ENCODE results near the gene DLK1. TPM values are rescaled to one million over a fixed set of nuclear protein-coding genes. Genes with fewer than 3 reads are reported as not detected.

Gene DLK1
- total RNA-seq, 1 donor from 2014 or later = not detected

GRCh38 chr14:100693877-100694578 lies 32.7 kb upstream of the DLK1 start:
- DNase-seq (ENCODE audit: low read depth, low spot score) = no peak

- no peak for DNase-seq (ENCODE audit: low read depth, low spot score)
These were observed 31.9 kb upstream of the DLK1 start for GRCh38 chr14:100694579-100695422.

- DNase-seq (ENCODE audit: low read depth, low spot score) = no peak
These were observed 31.3 kb upstream of the DLK1 start for GRCh38 chr14:100695423-100695738.

DNA sequence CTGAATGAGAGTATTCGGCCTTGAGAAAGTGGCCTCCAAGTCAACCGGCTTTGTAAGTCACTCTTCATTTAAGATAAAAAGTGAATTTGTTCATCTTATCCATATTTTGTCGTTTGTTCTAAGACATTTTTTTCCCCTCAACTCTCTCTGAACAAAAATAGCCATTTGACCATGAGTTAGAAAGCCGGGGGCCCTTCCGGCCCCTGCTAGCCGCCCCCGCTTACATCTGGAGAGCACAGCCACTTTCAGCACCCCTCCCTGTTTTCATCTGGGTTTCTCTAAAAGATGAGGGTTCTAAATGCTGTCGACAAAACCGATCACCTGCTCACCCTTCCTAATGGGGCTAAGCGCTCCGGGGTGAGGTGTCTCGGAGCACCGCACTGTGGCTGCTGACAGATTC lies 30.7 kb upstream of the DLK1 start:
- no peak for DNase-seq (ENCODE audit: low read depth, low spot score)

GRCh38 chr14:100696590-100696989 lies 30.1 kb upstream of the DLK1 start:
- no peak for DNase-seq (ENCODE audit: low read depth, low spot score)

DNA sequence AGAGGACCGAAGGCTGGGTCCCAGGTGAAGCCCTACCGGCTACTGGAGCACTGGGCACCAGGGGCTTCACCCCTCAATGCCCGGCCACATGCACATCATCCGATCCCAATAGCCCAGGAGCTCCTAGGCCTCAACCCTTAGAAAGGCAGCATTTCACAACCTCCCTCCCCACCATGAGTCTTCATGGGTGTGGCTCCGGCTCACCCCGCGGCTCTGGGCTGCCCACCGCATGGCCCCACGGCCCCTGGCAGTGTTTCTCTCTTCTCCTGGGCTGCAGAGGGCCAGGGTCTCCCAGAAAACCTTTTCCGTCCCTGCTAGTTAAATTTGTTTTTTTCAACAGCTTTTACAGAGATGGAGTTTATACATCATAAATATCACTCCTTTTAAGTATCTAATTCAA lies 28.6 kb upstream of the DLK1 start:
- no peak for DNase-seq (ENCODE audit: low read depth, low spot score)

- no peak for DNase-seq (ENCODE audit: low read depth, low spot score)
These were observed 27.8 kb upstream of the DLK1 start for GRCh38 chr14:100698666-100699448.

DNA sequence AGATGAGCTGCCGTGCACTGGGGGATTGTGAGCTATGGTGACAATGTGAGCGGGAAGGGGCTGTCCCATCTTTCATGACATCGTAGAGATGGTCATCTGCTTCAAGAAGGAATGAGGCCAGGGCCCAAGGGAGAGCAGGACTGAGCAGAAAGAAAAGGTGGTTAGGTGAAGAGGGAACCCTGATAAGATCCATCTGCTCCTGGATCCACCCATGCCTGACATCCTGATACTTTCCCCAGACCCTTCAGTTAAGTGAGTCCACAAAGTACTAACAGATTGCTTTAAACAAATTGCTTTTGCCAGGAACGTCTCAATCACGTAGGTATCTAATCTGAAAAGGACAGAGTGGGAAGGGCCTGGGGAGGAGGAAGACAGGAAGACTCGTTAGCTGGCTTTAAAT lies 25.4 kb upstream of the DLK1 start:
- no peak for DNase-seq (ENCODE audit: low read depth, low spot score)

- no peak for DNase-seq (ENCODE audit: low read depth, low spot score)
These were observed 24.1 kb upstream of the DLK1 start for GRCh38 chr14:100702590-100702989.

DNA sequence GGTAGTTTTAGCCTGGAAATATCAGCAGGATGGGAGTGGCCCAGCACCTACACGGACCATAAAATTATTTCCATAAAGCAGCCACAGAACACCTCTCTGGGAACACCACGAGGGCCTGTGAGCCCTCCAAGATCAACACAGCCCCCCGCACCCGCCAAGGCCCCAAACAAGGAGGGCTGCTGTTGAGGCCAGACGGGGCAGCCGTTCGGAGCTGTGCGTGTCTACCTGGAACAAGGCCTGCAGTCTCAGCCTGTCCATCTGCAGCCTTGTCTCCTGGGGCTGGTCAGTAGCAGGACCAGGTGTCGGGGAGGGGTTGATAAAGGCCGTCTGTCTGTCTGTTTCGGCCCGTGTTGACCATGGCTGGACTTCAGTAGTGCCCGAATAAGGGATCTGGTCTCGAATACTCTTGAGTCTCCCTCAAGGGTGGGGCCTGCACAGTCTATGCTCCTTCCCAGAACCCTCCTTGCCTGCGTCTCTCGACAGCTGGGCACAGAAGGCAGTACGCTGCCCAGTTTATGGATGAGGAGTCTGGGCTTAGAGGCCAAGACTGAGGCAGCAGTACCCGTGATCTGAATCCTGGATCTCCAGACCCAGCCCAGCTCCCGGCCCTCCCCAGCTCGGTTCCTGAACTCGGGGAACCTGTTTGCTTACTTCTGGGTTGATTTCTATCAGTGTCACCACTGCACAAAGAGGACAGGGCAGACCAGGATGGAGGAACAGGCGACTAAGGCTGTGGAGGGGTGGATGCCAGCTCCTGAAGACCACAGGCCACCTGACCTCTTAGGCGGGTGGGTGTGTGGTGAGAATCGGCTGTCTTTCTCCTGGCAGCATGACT lies 23.1 kb upstream of the DLK1 start:
- DNase-seq (ENCODE audit: low read depth, low spot score) = no peak

- DNase-seq (ENCODE audit: low read depth, low spot score) = no peak
These were observed 20.5 kb upstream of the DLK1 start for GRCh38 chr14:100706200-100706599.

GRCh38 chr14:100706860-100707259 lies 19.8 kb upstream of the DLK1 start:
- no peak for DNase-seq (ENCODE audit: low read depth, low spot score)

GRCh38 chr14:100708425-100709288 lies 18.0 kb upstream of the DLK1 start:
- no peak for DNase-seq (ENCODE audit: low read depth, low spot score)

DNA sequence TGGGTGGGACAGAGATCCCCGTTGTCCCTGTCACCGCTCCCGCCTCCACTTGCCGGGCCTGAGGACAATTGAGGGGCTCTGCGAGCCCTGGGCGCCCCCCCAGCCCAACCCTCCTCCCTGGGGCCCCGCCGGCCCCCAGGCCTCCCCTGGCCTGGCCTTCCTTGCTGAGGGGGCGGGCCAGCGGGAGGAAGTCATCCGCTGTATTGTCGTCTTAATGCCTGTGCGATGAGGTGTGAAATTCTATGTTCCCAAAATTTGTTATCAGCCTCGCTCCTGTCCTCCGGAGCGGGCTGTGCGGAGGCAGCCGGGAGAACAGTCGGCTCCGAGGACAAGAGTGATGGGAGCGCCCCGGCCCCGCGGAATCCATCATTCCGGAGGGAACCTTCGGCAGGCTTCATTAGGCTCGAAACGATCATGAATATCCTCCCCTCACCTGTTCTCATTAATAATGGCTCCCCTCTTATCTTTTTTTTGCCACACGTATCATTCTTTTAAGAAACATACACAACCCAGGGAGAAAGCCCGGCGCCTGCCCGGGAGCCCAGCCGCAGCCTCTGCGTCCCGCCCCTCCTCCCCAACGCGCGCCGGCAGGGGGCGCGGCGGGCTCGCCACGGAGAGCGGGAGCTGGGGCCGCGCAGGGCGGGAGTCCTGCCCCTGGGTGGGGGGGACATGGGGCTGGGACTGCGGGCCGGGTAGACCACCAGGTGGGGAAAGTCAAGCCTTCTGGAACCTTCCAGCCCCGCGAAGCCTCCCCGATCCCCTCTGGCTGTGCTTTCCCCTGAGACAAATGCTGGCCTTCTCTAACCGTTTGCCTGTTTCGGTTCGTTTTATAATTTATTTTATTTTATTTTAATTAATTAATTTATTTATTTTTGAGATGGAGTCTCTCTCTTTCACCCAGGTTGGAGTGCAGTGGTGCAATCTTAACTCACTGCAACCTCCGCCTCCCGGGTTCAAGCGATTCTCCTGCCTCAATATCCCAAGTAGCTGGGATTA lies 17.1 kb upstream of the DLK1 start:
- DNase-seq (ENCODE audit: low read depth, low spot score) = no peak

DNA sequence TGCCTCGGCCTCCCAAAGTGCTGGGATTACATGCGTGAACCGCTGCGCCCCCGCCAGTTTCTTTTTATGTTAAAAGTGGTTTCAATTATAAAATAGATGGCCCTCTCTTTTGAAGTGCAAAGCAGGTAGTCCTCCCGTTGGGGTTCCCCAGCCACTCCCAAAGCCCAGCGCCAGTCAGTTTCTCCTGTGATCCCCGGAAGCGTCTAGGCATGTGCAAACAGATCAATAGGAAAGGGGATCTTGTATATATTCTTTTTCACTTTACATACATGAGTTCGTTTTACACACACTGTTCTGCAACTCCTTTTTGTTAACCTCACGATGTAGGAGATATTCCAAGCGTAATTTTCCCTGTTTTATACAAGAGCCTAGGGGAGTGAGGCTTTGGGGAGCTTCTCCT lies 16.3 kb upstream of the DLK1 start:
- no peak for DNase-seq (ENCODE audit: low read depth, low spot score)

GRCh38 chr14:100710826-100711462 lies 15.7 kb upstream of the DLK1 start:
- DNase-seq (ENCODE audit: low read depth, low spot score) = no peak

- DNase-seq (ENCODE audit: low read depth, low spot score) = no peak
These were observed 15.2 kb upstream of the DLK1 start for GRCh38 chr14:100711493-100711892.

- DNase-seq (ENCODE audit: low read depth, low spot score) = no peak
These were observed 14.2 kb upstream of the DLK1 start for GRCh38 chr14:100712490-100712889.

DNA sequence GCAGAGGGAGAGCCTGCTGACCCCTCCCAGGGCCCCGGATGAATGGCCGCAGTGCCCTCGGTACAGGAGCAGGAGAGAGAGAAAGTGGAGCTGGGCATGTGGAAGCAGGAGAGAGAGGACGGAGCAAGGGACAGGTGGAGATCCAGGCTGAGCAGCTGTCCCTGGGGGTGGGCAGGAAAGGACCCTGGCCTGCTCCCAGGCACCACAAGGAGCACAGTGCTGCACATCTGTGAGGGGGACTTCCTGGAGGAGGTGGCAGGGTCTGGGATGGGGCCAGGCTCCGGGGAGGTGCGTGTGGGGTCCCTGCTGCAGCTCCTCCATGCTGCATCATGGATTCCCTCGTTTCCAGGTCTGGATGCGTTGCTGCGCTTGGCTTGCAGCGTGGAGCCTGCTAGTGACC lies 13.0 kb upstream of the DLK1 start:
- no peak for DNase-seq (ENCODE audit: low read depth, low spot score)

Measured in pulmonary artery endothelial cell (primary cell).